K562 (cell line): ENCODE measurements around the gene CPNE2. TPM values are rescaled to one million over a fixed set of nuclear protein-coding genes. Genes with fewer than 3 reads are reported as not detected.
"Not testable (repeated sequence)": the region's sequence is repeated elsewhere in the genome, so short reads cannot be mapped to it uniquely, and the experiment has no call there.

Experiments used
- ATAC-seq: fragments of 200-7000 bp; cut with Tn5 transposase; 3 replicates; pipeline ENCODE4 v1.9.1; 2020; ENCODE audit warnings: moderate library complexity
- BruUV-seq: library from RNA; stranded (reverse); fragments of 400-500 nt; replicated peaks from 2 replicates; lab custom pipeline; 2021; lab: Mats Ljungman, UMichigan
- CTCF ChIA-PET: fragments of 300-600 bp; formaldehyde crosslinking; extraction: SDS; loops from one replicate; lab custom pipeline; 2021; ENCODE audit warnings: low intra/inter-chr PET ratio; lab: Yijun Ruan, JAX
- POLR2A ChIA-PET: fragments of 300-600, 350-650 bp; sonication (Branson Sonifier 250); formaldehyde crosslinking; extraction: SDS; loops from one replicate; lab custom pipeline; 2021; ENCODE audit warnings: antibody characterized with exemption, inconsistent platforms; lab: Yijun Ruan, JAX
- DNase-seq, 4 experiments: peaks; one replicate each; pipeline versions ENCODE4 v3.0.0 to v3.0.0-alpha.2; 2011 to 2018; ENCODE audit warnings: low spot score in 3 of 4, mixed read lengths in 3 of 4; ENCODE audit errors: extremely low read depth in 1 of 4
- FAIRE-seq: peaks from 2 replicates; lab custom pipeline; 2011; peaks lifted over from hg19 to GRCh38; lab: Jason Lieb, UNC
- H2AFZ ChIP-seq: 2 replicates; pipeline ENCODE4 v1.6.0; 2011; ENCODE audit warnings: low read depth, low read length, control low read depth, inconsistent platforms
- H3K27ac ChIP-seq: fragments of 200-600 bp; 3 replicates; pipeline ENCODE4 v1.8.0; 2011; ENCODE audit warnings: low read depth, mild to moderate bottlenecking, control low read depth, inconsistent platforms, low read length, moderate library complexity, mixed read lengths; ENCODE audit errors: extremely low read depth
- H3K27me3 ChIP-seq, 2 experiments: fragments of 300-600 bp in 1 of 2; 2 replicates in 1 of 2; 3 replicates in 1 of 2; pipeline versions ENCODE4 v1.6.0 to v1.8.0; 2011; ENCODE audit warnings: inconsistent platforms in 2 of 2, low read length in 2 of 2, mild to moderate bottlenecking in 1 of 2, mixed read lengths in 1 of 2, moderate library complexity in 1 of 2; ENCODE audit not compliant: control insufficient read depth in 2 of 2, insufficient read depth in 2 of 2
- H3K36me3 ChIP-seq: fragments of 300-600 bp; 3 replicates; pipeline ENCODE4 v1.8.0; 2011; ENCODE audit warnings: mild to moderate bottlenecking, low read length, inconsistent platforms; ENCODE audit not compliant: control insufficient read depth, insufficient read depth
- H3K4me1 ChIP-seq, 2 experiments: fragments of 200-600 bp in 1 of 2; replicated peaks in 1 of 2; 2 replicates in 1 of 2; 3 replicates in 1 of 2; pipeline versions ENCODE4 v1.5.1 to v1.8.0; 2011; ENCODE audit warnings: inconsistent platforms in 2 of 2, low read length in 2 of 2, mild to moderate bottlenecking in 1 of 2, mixed read lengths in 1 of 2, moderate library complexity in 1 of 2; ENCODE audit not compliant: control insufficient read depth in 2 of 2, insufficient read depth in 2 of 2
- H3K4me2 ChIP-seq: 2 replicates; pipeline ENCODE4 v1.6.1; 2011; ENCODE audit warnings: low read length, control low read depth, inconsistent platforms, mixed read lengths; ENCODE audit not compliant: insufficient read depth
- H3K4me3 ChIP-seq: fragments of 200-600 bp; sonication (generic), shearing (Covaris generic); 2 replicates; pipeline ENCODE4 v1.5.1; 2016; ENCODE audit warnings: control low read depth, inconsistent platforms
- H3K79me2 ChIP-seq: fragments of 200-600 bp; 3 replicates; pipeline ENCODE4 v1.8.0; 2011; ENCODE audit warnings: low read length, inconsistent platforms; ENCODE audit not compliant: control insufficient read depth, insufficient read depth
- H3K9ac ChIP-seq, 2 experiments: 2 replicates each; pipeline versions ENCODE4 v1.6.0 to v1.6.1; 2011; ENCODE audit warnings: low read depth in 2 of 2, low read length in 2 of 2, control low read depth in 1 of 2, inconsistent platforms in 1 of 2, mild to moderate bottlenecking in 1 of 2, mixed read lengths in 1 of 2; ENCODE audit not compliant: insufficient read depth in 1 of 2
- H3K9me1 ChIP-seq: one replicate; pipeline ENCODE4 v1.6.0; 2011; ENCODE audit warnings: inconsistent platforms, mild to moderate bottlenecking, low read length, moderate library complexity; ENCODE audit not compliant: control insufficient read depth, insufficient read depth
- H3K9me3 ChIP-seq: replicated peaks from 2 replicates; pipeline ENCODE4 v1.5.1; 2011; ENCODE audit warnings: low read depth, low read length, inconsistent platforms; ENCODE audit not compliant: control insufficient read depth, insufficient read depth
- H4K20me1 ChIP-seq: replicated peaks from 2 replicates; pipeline ENCODE4 v1.6.1; 2011; ENCODE audit warnings: low read length, inconsistent platforms, mixed read lengths; ENCODE audit not compliant: control insufficient read depth, insufficient read depth
- BCL6 ChIP-seq: fragments of 250-450 bp; sonication (Bioruptor Pico); IDR thresholded peaks from 2 replicates; pipeline ENCODE4 v1.4.0; 2020
- CXXC5 ChIP-seq: fragments of 250-450 bp; sonication (Bioruptor Pico); IDR thresholded peaks from 2 replicates; pipeline ENCODE4 v1.8.0; 2022; ENCODE audit warnings: inconsistent platforms, mild to moderate bottlenecking, moderate library complexity
- HBP1 ChIP-seq: fragments of 450-650 bp; formaldehyde crosslinking; IDR thresholded peaks from 2 replicates; pipeline ENCODE4 v1.4.0; 2022; ENCODE audit warnings: missing genetic modification characterization
- ID3 ChIP-seq, 2 experiments: fragments of 250-450 bp in 1 of 2; fragments of 450-650 bp in 1 of 2; sonication (Bioruptor Pico) in 1 of 2; IDR thresholded peaks; 2 replicates each; pipeline versions ENCODE4 v1.6.1 to v1.8.0; 2016 to 2021; ENCODE audit warnings: mild to moderate bottlenecking in 2 of 2, moderate library complexity in 2 of 2, missing compliant biosample characterization in 1 of 2, missing genetic modification characterization in 1 of 2
- KLF6 ChIP-seq: fragments of 250-450 bp; sonication (Bioruptor Pico); IDR thresholded peaks from 2 replicates; pipeline ENCODE4 v1.4.0; 2020; ENCODE audit warnings: mild to moderate bottlenecking, moderate library complexity, borderline replicate concordance
- NR2C2 ChIP-seq, 2 experiments: fragments of 200-800 bp in 1 of 2; sonication (Bioruptor generic) in 1 of 2; sonication (generic) in 1 of 2; formaldehyde crosslinking in 1 of 2; IDR thresholded peaks; 2 replicates each; pipeline versions ENCODE4 v1.6.1 to v1.8.0; 2016 to 2022; ENCODE audit warnings: mild to moderate bottlenecking in 1 of 2, missing compliant biosample characterization in 1 of 2, missing genetic modification characterization in 1 of 2, missing genetic modification reagents in 1 of 2
- RFX1 ChIP-seq: fragments of 450-650 bp; IDR thresholded peaks from 2 replicates; pipeline ENCODE4 v1.6.1; 2016; ENCODE audit warnings: mild to moderate bottlenecking, moderate library complexity
- SMAD4 ChIP-seq: fragments of 250-450 bp; sonication (Bioruptor Pico); conservative IDR thresholded peaks from 2 replicates; pipeline ENCODE4 v1.8.0; 2021; ENCODE audit warnings: inconsistent platforms, mild to moderate bottlenecking, moderate library complexity
- TCFL5 ChIP-seq: fragments of 250-450 bp; sonication (Bioruptor Pico); conservative IDR thresholded peaks from 2 replicates; pipeline ENCODE4 v1.6.1; 2021; ENCODE audit warnings: mild to moderate bottlenecking, moderate library complexity, matching md5 sums
- YY1 ChIP-seq, 3 experiments: IDR thresholded peaks; 2 replicates each; pipeline ENCODE4 v1.6.1; 2011; ENCODE audit warnings: low read length in 2 of 3, mild to moderate bottlenecking in 2 of 3, moderate library complexity in 2 of 3, borderline replicate concordance in 1 of 3, control low read depth in 1 of 3, low read depth in 1 of 3; ENCODE audit not compliant: insufficient read depth in 3 of 3, insufficient replicate concordance in 2 of 3, control insufficient read depth in 1 of 3, insufficient read length in 1 of 3; ENCODE audit errors: extremely low read depth in 1 of 3
- ZNF165 ChIP-seq: fragments of 250-450 bp; sonication (Bioruptor Pico); IDR thresholded peaks from 2 replicates; pipeline ENCODE4 v1.4.0; 2020; ENCODE audit warnings: borderline replicate concordance
- ZNF197 ChIP-seq: fragments of 200-800 bp; sonication (Bioruptor generic); IDR thresholded peaks from 2 replicates; pipeline ENCODE4 v1.6.1; 2016; ENCODE audit warnings: low read depth, missing genetic modification characterization, missing compliant biosample characterization
- ZNF239 ChIP-seq: fragments of 250-450 bp; sonication (Bioruptor Pico); IDR thresholded peaks from 2 replicates; pipeline ENCODE4 v1.4.0; 2020; ENCODE audit warnings: mild to moderate bottlenecking
- ZNF311 ChIP-seq: fragments of 250-450 bp; sonication (Bioruptor Pico); IDR thresholded peaks from 2 replicates; pipeline ENCODE4 v1.4.0; 2020; ENCODE audit warnings: mild to moderate bottlenecking, moderate library complexity
- ZNF584 ChIP-seq: fragments of 200-800 bp; sonication (Bioruptor generic); IDR thresholded peaks from 2 replicates; pipeline ENCODE4 v1.6.1; 2016; ENCODE audit warnings: low read depth, mild to moderate bottlenecking, missing genetic modification characterization, missing compliant biosample characterization
- ZNF79 ChIP-seq: fragments of 250-450 bp; sonication (Bioruptor Pico); IDR thresholded peaks from 2 replicates; pipeline ENCODE4 v1.4.0; 2020; ENCODE audit warnings: low read depth, mild to moderate bottlenecking, moderate library complexity
- WGBS: fragments of 100-300 bp; shearing (Covaris generic); methylation state at CpG from one replicate; pipeline ENCODE4 v1.1.6; 2016; ENCODE audit warnings: low coverage, mixed read lengths; ENCODE audit not compliant: insufficient coverage; ENCODE audit errors: missing lambda C conversion rate; 5-methylcytosine and 5-hydroxymethylcytosine counted together
- in situ Hi-C: fragments of 300-500 bp; cut with MboI; formaldehyde crosslinking; loops from 4 replicates; pipeline ENCODE4 v1.15.0; 2018; ENCODE audit warnings: inconsistent platforms, mixed read lengths
- intact Hi-C: fragments of 100-400 bp; cut with micrococcal nuclease; formaldehyde crosslinking; loops from 2 replicates; pipeline ENCODE4 v1.14.2; 2022
- polyA plus RNA-seq, 8 experiments: library from polyadenylated mRNA; depleted of rRNA in 4 of 8; stranded (reverse) in 5 of 8; unstranded in 3 of 8; fragments of >200 nt; fragmentation: Nextera tagmentation in 2 of 8; fragmentation: Illumina TruSeq in 1 of 8; extraction: Ambion mirVana in 2 of 8; extraction: Trizol in 1 of 8; gene quantifications; 2 replicates each; pipeline versions ENCODE4 v1.2.1 to v1.2.3, GENCODE V29; 2011 to 2014; ENCODE audit warnings: inconsistent platforms in 1 of 8, missing spikeins in 1 of 8
- total RNA-seq, 7 experiments: library from RNA; depleted of rRNA in 6 of 7; stranded (reverse); fragments of >200 nt in 6 of 7; fragmentation: Illumina TruSeq in 2 of 7; extraction: Trizol in 2 of 7; gene quantifications; 2 replicates each; pipeline versions ENCODE4 v1.2.1 to v1.2.3, GENCODE V29; 2011 to 2021; ENCODE audit warnings: low replicate concordance in 1 of 7

Gene CPNE2
- total and polyA plus RNA-seq, 9 of the 15 experiments (the other 6 are each of a cell fraction or from before 2014, with no cell fraction given): 3.0 to 13.9 (median 8.6) TPM

- H4K20me1 ChIP-seq; H3K27me3 ChIP-seq; H3K9ac ChIP-seq; H3K9me1 ChIP-seq; H3K36me3 ChIP-seq; H3K27ac ChIP-seq; H3K79me2 ChIP-seq; H3K4me2 ChIP-seq; CTCF ChIA-PET; DNase-seq; H3K4me3 ChIP-seq; H3K9me3 ChIP-seq; BruUV-seq; intact Hi-C loops; in situ Hi-C loops; TF ChIP-seq ID3, NR2C2 (CRISPR knock-in tag; IDR thresholded peaks at IDR 0.05): not testable (repeated sequence)
- ATAC-seq (peak; percentile 59), FAIRE-seq (peak; percentile 44)
- peak overlapping the region; percentile 15; the same call in 1 of the 2 replicates for H2AFZ ChIP-seq
- 28% methylated on average over 10 of the region's 10 CpGs for WGBS
- peaks cover 20 to 22% of the 10 kb centered on the region in 2 experiments for H3K4me1 ChIP-seq
- POLR2A ChIA-PET: interaction anchor here (0.6 to 1.1 kb wide), 2 partner anchors 11 to 401 kb away, joined by 3 to 4 read pairs; no protein-coding TSS in a partner anchor
- TF ChIP-seq SMAD4 (CRISPR knock-in tag): peak; percentile 92
- peak; percentile 96 for TF ChIP-seq ID3 (tag; IDR thresholded peaks at IDR 0.05)
- peak; percentile 84 for TF ChIP-seq ZNF239 (CRISPR knock-in tag)
- peak; percentile 88 for TF ChIP-seq BCL6 (CRISPR knock-in tag)
- TF ChIP-seq ZNF311: peak; percentile 82; the same call in 1 of the 2 replicates
- TF ChIP-seq ZNF79: peak; percentile 83
- TF ChIP-seq HBP1 (CRISPR knock-in tag): peak; percentile 66; the same call in 1 of the 2 replicates
- TF ChIP-seq KLF6 (CRISPR knock-in tag): peak; percentile 94
- peak in 1 of 3 experiments; percentile 65 for TF ChIP-seq YY1 (IDR thresholded peaks at IDR 0.05; ENCODE audit: borderline replicate concordance in 1 of 3, control insufficient read depth in 1 of 3, extremely low read depth in 1 of 3, insufficient read depth in 3 of 3, insufficient read length in 1 of 3, insufficient replicate concordance in 2 of 3, low read depth in 1 of 3, low read length in 2 of 3)
- peak; percentile 97 for TF ChIP-seq ZNF584 (CRISPR knock-in tag)
- TF ChIP-seq ZNF197 (CRISPR knock-in tag): peak; percentile 94
- peak; percentile 70 for TF ChIP-seq NR2C2 (tag; IDR thresholded peaks at IDR 0.05)
- TF ChIP-seq TCFL5: peak; percentile 85; the same call in 1 of the 2 replicates
- 0 out of 2 replicates have a peak, but pooled peaks have one; percentile 17 for TF ChIP-seq ZNF165 (CRISPR knock-in tag)
- peak; percentile 59 for TF ChIP-seq CXXC5
- TF ChIP-seq RFX1: peak; percentile 78
These were observed 17.1 kb downstream of the CPNE2 start for GRCh38 chr16:57109259-57110105.
